NCI-H748 (cell line): ENCODE data around the gene ARL15.
"Not testable (repeated sequence)": the region's sequence is repeated elsewhere in the genome, so short reads cannot be mapped to it uniquely, and the experiment has no call there.

ENCODE experiments used
- DNase-seq: peaks from one replicate; lab custom pipeline; 2025; ENCODE audit not compliant: unreplicated experiment; lab: John Stamatoyannopoulos, UW

Gene ARL15

DNA sequence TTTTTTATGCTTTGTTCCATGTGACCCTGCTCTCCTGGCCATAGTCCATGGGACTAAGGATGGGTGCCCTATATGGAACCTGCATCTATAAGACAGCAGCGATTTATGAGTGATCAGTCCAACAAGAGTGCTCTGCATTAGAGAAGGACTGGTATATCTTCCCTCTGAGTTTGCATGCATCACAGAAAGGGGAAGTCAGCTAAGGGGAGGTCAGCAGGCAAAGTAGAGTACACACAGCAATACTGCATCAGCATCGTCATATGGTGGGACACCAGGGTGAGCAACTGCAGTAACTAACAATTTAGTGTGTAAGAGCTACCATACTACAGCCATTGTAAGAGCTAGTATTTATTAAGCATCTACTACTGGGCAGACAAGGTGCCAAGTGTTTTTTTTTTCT, 438.6 kb downstream of the ARL15 start:
- no peak for DNase-seq

DNA sequence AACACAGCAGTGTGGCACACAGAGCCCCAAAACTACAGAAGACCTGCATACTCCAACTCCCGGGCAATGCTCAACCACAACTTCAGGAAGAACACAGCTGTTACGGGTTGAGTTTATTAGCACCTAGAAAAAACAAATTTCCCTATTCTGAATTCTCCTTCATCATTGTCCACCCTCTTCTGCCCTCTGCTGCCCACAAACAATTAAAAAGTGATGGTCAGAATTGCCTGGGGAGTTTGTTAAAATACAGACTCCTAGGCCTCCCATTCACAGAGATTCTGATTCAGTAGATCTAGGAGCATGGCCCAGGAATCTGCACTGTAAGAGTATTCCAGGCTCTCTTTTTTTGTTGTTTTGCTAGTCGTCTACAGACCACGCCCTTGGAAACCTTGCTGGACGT, 439.3 kb downstream of the ARL15 start:
- no peak for DNase-seq

DNA sequence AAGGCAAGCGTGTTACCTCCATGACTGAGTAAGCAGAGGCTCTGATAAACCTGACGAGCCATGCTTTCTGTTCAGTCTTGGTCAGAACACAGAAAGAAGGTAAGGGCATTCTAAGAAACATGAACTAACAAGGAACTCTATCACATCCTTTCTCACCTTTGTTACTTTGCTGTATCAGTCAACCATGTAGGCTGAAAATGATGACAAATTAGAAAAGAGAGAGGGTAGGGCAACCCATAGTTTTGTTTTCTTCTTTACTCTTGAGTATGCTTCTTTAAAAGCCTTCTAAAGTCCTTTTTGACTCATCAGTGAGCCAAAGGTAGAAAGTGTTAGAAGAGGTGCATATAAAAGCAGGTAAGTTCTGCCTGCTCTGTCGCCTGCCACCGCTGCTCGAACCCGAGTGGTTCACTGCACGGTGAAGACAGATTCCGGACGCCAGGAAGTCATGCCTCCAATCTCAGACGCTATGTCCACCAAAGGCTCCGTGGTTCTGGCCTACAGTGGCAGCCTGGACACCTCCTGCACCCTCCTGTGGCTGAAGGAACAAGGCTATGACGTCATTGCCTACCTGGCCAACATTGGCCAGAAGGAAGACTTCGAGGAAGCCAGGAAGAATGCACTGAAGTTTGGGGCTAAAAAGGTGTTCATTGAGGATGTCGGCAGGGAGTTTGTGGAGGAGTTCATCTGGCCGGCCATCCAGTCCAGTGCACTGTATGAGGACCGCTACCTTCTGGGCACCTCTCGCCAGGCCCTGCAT, 451.5 kb downstream of the ARL15 start:
- DNase-seq: no peak

DNA sequence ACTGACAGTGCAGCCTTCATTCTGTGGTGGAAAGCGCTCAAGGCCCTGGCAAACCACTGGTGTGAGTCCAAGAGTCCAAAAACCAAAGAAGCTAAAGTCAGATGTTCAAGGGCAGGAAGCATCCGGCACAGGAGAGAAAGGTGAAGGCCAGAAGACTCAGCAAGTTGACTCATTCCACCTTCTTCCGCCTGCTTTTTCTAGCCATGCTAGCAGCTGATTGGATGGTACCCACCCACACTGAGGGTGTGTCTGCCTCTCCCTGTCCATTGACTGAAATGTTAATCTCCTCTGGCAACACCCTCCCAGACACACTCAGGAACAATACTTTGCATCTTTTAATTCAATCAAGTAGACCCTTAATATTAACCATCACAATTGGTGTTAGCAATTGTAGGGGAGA, 453.9 kb downstream of the ARL15 start:
- DNase-seq: no peak

DNA sequence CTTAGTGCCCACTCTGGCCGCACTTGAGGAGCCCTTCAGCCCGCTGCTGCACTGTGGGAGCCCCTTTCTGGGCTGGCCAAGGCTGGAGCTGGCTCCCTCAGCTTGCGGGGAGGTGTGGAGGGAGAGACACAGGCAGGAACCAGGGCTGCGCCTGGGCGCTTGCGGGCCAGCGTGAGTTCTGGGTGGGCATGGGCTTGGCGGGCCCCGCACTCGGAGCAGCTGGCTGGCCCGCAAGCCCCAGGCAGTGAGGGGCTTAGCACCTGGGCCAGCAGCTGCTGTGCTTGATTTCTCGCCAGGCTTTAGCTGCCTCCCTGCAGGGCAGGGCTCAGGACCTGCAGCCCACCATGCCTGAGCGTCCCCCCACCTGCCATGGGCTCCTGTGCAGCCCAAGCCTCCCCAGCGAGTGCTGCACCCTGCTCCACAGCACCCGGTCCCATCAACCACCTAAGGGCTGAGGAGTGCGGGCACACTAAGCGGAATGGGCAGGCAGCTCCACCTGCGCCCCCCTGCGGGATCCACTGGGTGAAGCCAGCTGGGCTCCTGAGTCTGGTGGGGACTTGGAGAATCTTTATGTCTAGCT, 473.4 kb downstream of the ARL15 start:
- DNase-seq: not testable (repeated sequence)

DNA sequence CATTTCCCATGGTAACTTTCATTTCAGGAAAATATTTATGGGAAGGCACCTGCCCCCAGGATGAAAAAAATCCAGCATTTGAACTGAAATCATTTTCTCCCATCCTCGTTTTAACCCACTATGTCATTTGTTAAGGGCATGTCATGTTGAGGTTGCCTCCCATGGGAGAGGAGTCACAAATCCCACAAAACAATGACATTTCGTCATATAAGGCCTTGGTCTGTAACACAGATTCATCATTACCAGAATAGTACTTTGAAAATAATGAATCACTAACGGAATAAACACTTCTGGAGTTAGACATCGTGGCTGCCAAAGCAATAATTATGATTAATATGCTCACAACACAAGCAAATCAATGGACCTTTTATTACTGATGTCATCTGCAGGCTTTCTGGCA, 475.9 kb downstream of the ARL15 start:
- DNase-seq: no peak
